Natural killer cell treated with Interleukin-12 subunit alpha and Interleukin-12 subunit beta and Interleukin-15 and Interleukin-18, amount 100 ng/mL, for 72 hours (primary cell): Measurements from ENCODE around the gene CSNK1G2. TPM values are rescaled to one million over a fixed set of nuclear protein-coding genes. Genes with fewer than 3 reads are reported as not detected.
"Not testable (repeated sequence)": the region's sequence is repeated elsewhere in the genome, so short reads cannot be mapped to it uniquely, and the experiment has no call there.

Experiments
- ATAC-seq, 2 donors: fragments of 150-1000 bp; cut with Tn5 transposase in 1 of 2; sonication (Bioruptor Pico), chemical (Tn5 transposase) in 1 of 2; 2 replicates each; pipeline ENCODE4 v1.10.0; 2021
- DNase-seq: peaks from one replicate; pipeline ENCODE4 v3.0.0; 2022; ENCODE audit warnings: low spot score
- H3K27ac Mint-ChIP-seq, 2 donors: 1 replicate in 1 of 2; 2 replicates in 1 of 2; pipeline ENCODE4 v1.8.0; 2022; ENCODE audit warnings: mixed read lengths in 2 of 2, mild to moderate bottlenecking in 1 of 2, moderate library complexity in 1 of 2
- H3K27me3 Mint-ChIP-seq, 2 donors: 1 replicate in 1 of 2; 2 replicates in 1 of 2; pipeline ENCODE4 v1.8.0; 2022; ENCODE audit warnings: mixed read lengths in 2 of 2
- H3K36me3 Mint-ChIP-seq: one replicate; pipeline ENCODE4 v1.8.0; 2022; ENCODE audit warnings: mixed read lengths
- H3K4me1 Mint-ChIP-seq, 2 donors: 1 replicate in 1 of 2; 2 replicates in 1 of 2; pipeline ENCODE4 v1.8.0; 2022; ENCODE audit warnings: low read depth in 2 of 2, mixed read lengths in 2 of 2, mild to moderate bottlenecking in 1 of 2
- H3K4me3 Mint-ChIP-seq: one replicate; pipeline ENCODE4 v1.8.0; 2022; ENCODE audit warnings: mixed read lengths
- H3K9me3 Mint-ChIP-seq: 2 replicates; pipeline ENCODE4 v1.8.0; 2022; ENCODE audit warnings: mixed read lengths
- total RNA-seq, 2 donors: library from RNA; stranded (reverse); gene quantifications; one replicate each; pipeline ENCODE4 v1.2.3, GENCODE V29; 2022

CSNK1G2 gene
- total RNA-seq, 2 donors from 2014 or later: 57.5 to 103 TPM

- Mint-ChIP-seq H3K27me3 (no peaks in the 10 kb centered on the region), H3K4me1 (peaks cover 0 to 3% of the 10 kb centered on the region in 2 donors), H3K9me3 (no peaks in the 10 kb centered on the region), H3K4me3 (no peak overlapping the region), H3K36me3 (no peaks in the 10 kb centered on the region), H3K27ac (no peak overlapping the region)
- peak in 1 of 2 donors; percentile 7 for ATAC-seq
- DNase-seq: no peak
Observed at GRCh38 chr19:1987197-1988187, 46.5 kb downstream of the CSNK1G2 start.

DNA sequence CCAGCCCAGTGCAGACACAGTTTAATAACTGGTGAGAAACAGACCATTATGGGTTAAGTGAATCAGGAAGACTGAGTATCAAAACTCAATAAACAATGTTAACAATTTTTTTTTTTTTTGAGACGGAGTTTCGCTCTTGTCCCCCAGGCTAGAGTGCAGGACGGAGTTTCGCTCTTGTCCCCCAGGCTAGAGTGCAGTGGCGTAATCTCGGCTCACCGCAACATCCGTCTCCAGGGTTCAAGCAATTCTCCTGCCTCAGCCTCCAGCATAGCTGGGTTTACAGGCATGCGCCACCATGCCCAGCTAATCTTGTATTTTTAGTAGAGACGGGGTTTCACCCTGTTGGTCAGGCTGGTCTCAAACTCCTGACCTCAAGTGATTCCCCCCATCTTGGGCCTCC is 47.5 kb downstream of the CSNK1G2 start:
- not testable (repeated sequence) for DNase-seq, H3K4me3 Mint-ChIP-seq, H3K36me3 Mint-ChIP-seq, H3K4me1 Mint-ChIP-seq, H3K9me3 Mint-ChIP-seq, ATAC-seq, H3K27ac Mint-ChIP-seq, H3K27me3 Mint-ChIP-seq

- H3K27me3 Mint-ChIP-seq: no peaks in the 10 kb centered on the region
- H3K36me3 Mint-ChIP-seq: no peaks in the 10 kb centered on the region
- H3K4me3 Mint-ChIP-seq: no peak overlapping the region
- no peaks in the 10 kb centered on the region for H3K9me3 Mint-ChIP-seq
- no peak for DNase-seq
- H3K27ac Mint-ChIP-seq: no peak overlapping the region
- ATAC-seq: no peak
- no peaks in the 10 kb centered on the region for H3K4me1 Mint-ChIP-seq
Observed at GRCh38 chr19:1989513-1990229, 48.7 kb downstream of the CSNK1G2 start.

DNA sequence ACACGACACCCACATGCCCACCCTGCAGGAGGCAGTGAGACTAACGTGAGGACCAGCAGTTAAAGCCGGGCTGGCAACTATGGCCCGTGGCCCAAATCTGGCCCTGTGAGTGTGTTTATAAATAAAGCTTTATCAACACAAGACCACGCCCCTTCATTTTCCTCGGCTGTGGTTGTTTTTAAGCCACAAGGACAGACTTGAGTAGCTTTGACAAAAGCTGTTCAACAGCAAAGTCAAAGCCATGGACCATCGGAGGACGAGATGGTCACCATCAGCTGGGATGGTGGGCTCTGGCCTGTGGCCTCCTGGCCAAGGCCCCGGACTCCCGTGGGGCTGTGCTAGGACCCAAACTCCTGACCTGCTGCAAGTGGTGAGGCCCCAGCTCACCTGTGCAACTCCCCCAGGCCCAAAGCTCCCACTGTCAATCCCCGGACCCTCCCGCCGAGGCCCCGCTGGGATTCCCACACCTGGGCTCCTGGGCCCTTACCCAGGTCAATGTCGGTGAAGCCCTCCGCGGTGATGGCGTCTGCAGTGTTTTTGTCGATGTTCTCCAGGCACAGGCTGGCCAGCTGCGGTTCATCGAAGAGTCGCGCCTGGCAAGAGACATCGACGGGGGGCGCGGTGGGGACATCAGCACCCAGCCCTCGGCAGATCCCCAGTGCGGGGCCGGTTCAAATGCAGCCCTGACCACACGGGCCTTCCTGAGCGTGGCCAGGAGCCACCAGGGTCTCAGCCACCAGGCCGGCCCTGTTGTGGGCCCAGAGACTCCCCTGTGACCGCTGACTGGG is 49.5 kb downstream of the CSNK1G2 start:
- Mint-ChIP-seq H3K4me3 (no peak overlapping the region), H3K27ac (no peak overlapping the region), H3K9me3 (no peaks in the 10 kb centered on the region), H3K27me3 (no peaks in the 10 kb centered on the region), H3K36me3 (no peaks in the 10 kb centered on the region), H3K4me1 (no peaks in the 10 kb centered on the region)
- ATAC-seq: no peak
- DNase-seq: no peak

GRCh38 chr19:1991018-1991913 is 50.3 kb downstream of the CSNK1G2 start:
- no peak for DNase-seq
- Mint-ChIP-seq H3K36me3 (peaks cover 5% of the 10 kb centered on the region), H3K27me3 (no peaks in the 10 kb centered on the region), H3K4me1 (no peaks in the 10 kb centered on the region), H3K27ac (no peak overlapping the region), H3K4me3 (no peak overlapping the region), H3K9me3 (no peaks in the 10 kb centered on the region)
- ATAC-seq: no peak

DNA sequence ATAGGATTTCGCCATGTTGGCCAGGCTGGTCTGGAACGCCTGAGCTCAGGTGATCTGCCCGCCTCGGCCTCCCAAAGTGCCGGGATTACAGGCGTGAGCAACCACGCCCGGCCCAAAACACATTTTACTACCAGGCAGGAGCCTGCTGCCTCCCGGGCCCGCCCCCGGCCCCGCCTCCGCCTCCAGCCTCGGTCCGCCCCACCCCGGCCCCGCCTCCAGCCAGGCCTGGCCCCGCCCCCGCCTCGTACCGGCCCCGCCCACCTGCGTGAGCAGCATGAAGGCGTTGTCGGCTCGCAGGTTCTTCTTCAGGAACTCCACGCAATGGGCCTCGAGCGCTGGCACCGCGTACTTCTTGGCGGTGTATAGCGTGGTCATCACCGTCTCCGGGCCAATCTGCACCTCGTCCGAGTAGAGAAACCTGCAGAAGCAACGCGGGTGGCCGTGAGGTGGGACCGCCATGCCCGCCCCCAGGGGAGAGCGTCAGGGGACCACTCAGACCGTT is 51.8 kb downstream of the CSNK1G2 start:
- DNase-seq (no peak), ATAC-seq (peak; percentile 47 to 52)
- H3K36me3 Mint-ChIP-seq: peaks cover 5% of the 10 kb centered on the region
- H3K4me3 Mint-ChIP-seq: no peak overlapping the region
- H3K27ac Mint-ChIP-seq: no peak overlapping the region
- H3K9me3 Mint-ChIP-seq: no peaks in the 10 kb centered on the region
- no peaks in the 10 kb centered on the region for H3K27me3 Mint-ChIP-seq
- H3K4me1 Mint-ChIP-seq: peaks cover 2 to 3% of the 10 kb centered on the region in 2 donors

DNA sequence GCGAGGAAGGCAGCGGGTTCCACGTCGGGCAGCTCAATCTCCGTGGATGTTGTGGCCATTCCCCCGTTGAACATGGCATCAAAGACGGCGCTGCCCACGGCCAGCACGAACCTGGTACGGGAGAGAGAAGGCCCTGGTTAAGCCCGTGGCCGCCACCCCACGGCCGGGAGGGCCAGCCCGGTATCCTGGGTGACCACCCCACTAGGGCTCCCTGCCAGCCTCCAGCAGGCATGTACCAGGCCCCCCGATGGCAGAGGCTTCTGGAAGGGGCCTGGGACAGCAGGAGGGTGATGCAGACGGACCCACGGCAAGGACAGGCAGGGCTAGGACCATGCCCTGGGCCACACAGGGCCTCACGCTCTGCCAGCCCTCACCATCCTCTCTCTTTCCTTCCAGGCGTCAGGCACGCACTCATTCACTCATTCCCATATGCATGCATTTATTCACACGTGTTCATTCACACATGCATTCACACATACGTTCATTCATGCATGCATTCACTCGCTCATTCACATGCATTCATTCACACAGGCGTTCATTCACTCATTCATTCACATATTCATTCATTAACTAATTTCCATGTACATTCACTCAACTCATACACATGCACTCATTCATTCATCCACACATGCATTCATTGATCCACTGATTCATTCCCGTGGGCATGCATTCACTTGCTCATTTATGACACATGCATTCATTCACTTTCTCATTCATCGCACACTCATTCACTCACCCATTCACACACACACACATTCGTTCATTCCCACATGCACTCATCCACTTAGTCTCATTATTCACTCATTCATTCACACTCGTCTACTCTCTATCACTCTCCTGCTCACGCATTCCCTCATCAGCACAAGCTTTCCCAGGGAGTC is 56.6 kb downstream of the CSNK1G2 start:
- Mint-ChIP-seq H3K27me3 (no peaks in the 10 kb centered on the region), H3K9me3 (no peaks in the 10 kb centered on the region), H3K4me3 (no peak overlapping the region), H3K27ac (no peak overlapping the region), H3K36me3 (peaks cover 5% of the 10 kb centered on the region), H3K4me1 (peaks cover 4 to 8% of the 10 kb centered on the region in 2 donors)
- ATAC-seq (no peak), DNase-seq (no peak)

- no peak for ATAC-seq
- no peaks in the 10 kb centered on the region for H3K27me3 Mint-ChIP-seq
- no peaks in the 10 kb centered on the region for H3K9me3 Mint-ChIP-seq
- H3K27ac Mint-ChIP-seq: no peak overlapping the region
- H3K4me1 Mint-ChIP-seq: peaks cover 4 to 8% of the 10 kb centered on the region in 2 donors
- H3K36me3 Mint-ChIP-seq: peaks cover 5% of the 10 kb centered on the region
- DNase-seq: no peak
- H3K4me3 Mint-ChIP-seq: no peak overlapping the region
Observed at GRCh38 chr19:1998712-1999708, 58.0 kb downstream of the CSNK1G2 start.

DNA sequence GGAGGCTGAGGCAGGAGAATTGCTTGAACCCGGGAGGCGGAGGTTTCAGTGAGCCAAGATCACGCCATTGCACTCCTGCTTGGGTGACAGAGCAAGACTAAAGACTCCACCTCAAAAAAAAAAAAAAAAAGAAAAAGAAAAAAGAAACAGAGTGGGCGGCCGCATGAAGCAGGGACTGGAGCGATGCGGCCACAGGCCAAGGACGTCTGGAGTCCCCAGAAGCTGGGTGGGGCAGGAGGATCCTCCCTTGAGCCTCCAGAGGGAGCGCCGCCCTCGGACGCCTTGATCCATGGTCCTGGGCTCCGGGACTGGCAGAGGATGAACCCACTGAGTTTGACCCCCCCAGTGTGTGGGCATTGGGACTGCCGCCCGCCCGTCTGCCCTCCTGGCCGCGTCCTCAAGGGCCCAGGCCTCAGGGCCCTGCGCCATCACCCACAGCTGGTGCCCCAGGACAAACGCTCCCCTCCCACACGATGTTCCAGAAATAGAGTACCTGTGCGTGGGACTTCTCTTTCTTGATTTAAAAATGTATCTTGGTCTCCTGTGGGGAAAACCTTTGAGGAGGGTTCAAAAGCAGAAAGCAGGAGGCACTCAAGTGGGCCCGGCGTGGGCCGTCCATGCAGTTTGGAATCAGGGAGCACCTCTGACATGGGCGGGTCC is 59.0 kb downstream of the CSNK1G2 start:
- Mint-ChIP-seq H3K36me3 (peaks cover 5% of the 10 kb centered on the region), H3K9me3 (no peaks in the 10 kb centered on the region), H3K4me3 (no peak overlapping the region), H3K27ac (no peak overlapping the region), H3K4me1 (peaks cover 4 to 8% of the 10 kb centered on the region in 2 donors), H3K27me3 (no peaks in the 10 kb centered on the region)
- ATAC-seq (peak in 1 of 2 donors; percentile 47), DNase-seq (no peak)

DNA sequence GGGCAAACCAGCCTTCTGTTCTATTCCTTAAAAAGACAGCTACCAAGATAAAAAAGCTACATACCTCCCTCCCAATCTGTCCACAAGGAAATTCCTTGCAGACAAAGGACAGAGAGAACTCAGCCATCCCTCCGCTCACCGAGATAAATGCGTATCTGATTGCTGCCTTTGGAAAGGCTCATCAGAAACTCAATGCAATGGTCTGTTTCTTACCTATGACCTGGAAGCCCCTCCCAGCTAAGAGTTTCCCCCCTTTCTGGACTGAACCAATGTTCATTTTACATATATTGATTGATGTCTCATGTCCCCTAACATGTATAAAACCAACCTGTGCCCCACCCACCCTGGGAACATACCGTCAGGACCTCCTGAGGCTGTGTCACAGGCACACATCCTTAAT is 62.9 kb downstream of the CSNK1G2 start:
- no peak overlapping the region for H3K27ac Mint-ChIP-seq

More for the DNA sequence above, 62.9 kb downstream of the CSNK1G2 start:
- no peaks in the 10 kb centered on the region for H3K27me3 Mint-ChIP-seq
- H3K36me3 Mint-ChIP-seq: no peaks in the 10 kb centered on the region
- no peak overlapping the region for H3K4me3 Mint-ChIP-seq
- no peaks in the 10 kb centered on the region for H3K9me3 Mint-ChIP-seq
- ATAC-seq (no peak), DNase-seq (no peak)
- H3K4me1 Mint-ChIP-seq: peaks cover 0 to 2% of the 10 kb centered on the region in 2 donors
